Measurements from ENCODE around the gene GH1.
"Not testable (repeated sequence)": the region's sequence is repeated elsewhere in the genome, so short reads cannot be mapped to it uniquely, and the experiment has no call there.

GH1 gene

DNA sequence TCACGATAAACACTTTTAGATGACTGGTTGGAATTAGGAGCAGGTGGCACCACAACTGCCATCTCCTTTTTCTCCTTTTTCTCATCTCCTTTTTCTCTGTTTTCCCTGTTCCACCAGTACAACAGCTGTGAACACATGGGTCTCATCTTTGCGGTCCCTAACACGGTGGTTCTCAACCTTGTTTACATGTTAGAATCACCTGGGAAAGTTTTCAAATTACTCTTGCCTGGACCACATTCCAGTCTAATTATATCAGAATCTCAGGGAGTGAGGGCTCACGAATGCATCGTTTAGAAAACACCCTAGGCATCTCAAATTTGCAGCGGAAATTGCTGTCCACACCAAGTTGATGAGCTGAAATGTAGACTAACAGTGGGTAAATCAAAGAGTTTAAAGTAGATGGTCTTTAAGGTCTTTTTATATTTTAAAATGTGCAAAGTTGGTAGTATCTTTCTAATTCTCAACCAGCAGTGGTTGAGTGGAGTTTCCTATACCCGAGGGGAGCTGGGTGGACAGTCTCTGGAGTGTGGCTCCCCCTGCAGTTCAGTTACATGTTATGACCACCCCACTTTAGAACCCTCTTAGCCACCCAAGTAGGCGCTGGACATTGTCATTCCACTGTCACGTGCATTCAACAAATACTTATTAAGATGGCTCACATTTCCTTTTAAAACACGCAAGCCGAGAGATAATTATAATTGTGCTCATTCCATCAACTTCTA lies 26.2 kb downstream of the GH1 start:
- not testable (repeated sequence) for H3K36me3 ChIP-seq (ENCODE audit: insufficient read depth, low read length); H3K9me3 ChIP-seq (ENCODE audit: low read length); H3K4me1 ChIP-seq (ENCODE audit: insufficient read depth, low read length); H3K4me3 ChIP-seq (ENCODE audit: low read length); H2AFZ ChIP-seq (ENCODE audit: low read depth, low read length); H3K27me3 ChIP-seq (ENCODE audit: insufficient read depth, low read length)

DNA sequence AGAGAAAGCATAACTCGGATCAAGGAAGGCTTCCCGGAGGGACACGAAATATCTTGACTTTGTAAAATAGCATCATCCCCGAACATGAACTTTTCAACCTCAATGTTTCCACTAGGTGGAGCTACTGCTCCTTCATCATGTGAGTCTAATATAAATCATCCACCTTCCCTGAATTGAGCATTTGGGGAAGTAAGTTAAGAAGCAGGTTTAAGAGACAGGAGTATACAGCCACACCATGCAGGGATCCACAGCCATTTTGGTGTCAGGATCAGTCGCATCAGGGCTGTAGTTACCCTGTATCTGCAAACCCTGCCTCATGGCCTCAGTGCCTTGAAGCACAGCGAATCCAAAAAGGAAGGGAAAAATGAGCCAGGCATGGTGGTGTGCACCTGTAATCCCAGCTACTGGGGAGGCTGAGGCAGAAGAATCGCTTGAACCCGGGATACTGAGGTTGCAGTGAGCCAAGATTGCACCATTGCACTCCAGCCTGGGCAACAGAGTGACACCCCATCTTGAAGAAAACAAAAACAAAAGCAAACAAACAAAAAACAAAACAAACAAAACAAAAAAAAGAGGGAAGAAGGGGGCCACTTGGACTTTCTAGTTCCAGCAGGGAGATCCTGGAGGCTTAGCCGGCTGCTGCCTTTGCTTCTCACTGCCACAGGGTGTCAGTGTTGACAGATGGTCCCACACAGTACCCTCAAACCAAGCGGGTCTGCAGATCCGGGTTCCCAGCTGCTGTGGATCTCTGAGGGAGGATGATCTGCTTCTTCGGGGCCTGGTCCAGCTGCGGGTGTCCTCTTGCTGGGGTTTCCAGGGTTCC lies 29.4 kb downstream of the GH1 start:
- not testable (repeated sequence) for H3K4me1 ChIP-seq (ENCODE audit: insufficient read depth, low read length); H3K4me3 ChIP-seq (ENCODE audit: low read length); H3K36me3 ChIP-seq (ENCODE audit: insufficient read depth, low read length); H2AFZ ChIP-seq (ENCODE audit: low read depth, low read length); H3K9me3 ChIP-seq (ENCODE audit: low read length); H3K27me3 ChIP-seq (ENCODE audit: insufficient read depth, low read length)

DNA sequence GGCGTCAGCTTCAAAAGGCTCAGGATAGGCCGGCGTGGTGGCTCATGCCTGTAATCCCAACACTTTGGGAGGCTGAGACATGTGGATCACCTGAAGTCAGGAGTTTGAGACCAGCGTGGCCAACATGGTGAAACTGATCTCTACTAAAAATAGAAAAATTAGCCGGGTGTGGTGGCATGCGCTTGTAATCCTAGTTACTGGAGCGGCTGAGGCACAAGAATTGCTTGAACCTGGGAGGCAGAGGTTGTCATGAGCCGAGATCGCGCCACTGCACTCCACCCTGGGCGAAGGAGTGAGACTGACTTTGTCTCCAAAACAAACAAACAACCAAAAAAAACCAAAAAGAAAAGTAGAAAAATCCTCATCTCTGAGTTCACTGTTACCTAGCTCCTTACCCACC lies 33.5 kb downstream of the GH1 start:
- H3K36me3 ChIP-seq (ENCODE audit: insufficient read depth, low read length); H3K9me3 ChIP-seq (ENCODE audit: low read length); H3K27me3 ChIP-seq (ENCODE audit: insufficient read depth, low read length); H3K4me3 ChIP-seq (ENCODE audit: low read length); H3K4me1 ChIP-seq (ENCODE audit: insufficient read depth, low read length); H2AFZ ChIP-seq (ENCODE audit: low read depth, low read length): not testable (repeated sequence)

DNA sequence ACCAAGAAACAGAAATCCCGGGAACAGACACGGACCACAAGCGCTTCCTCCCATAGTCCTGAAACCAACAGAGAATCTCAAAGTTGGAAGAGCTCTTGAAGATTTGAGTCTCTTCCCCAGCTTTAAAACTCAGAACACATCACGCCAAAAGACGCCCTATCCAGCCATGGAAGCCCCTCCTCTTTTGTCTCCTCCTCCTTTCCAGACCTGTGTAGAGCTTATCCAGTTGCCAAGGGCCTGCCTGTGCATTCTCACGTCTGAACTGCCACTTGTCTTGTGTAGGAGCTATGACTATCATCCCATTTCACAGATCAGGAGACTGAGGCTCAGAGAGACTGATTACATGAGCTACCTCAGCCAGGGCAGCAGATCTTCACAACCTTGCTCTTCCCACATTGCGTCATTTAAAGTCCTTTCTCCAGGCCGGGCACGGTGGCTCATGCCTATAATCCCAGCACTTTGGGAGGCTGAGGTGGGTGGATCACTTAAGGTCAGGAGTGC lies 36.0 kb downstream of the GH1 start:
- not testable (repeated sequence) for H3K4me1 ChIP-seq (ENCODE audit: insufficient read depth, low read length); H3K4me3 ChIP-seq (ENCODE audit: low read length); H2AFZ ChIP-seq (ENCODE audit: low read depth, low read length)

DNA sequence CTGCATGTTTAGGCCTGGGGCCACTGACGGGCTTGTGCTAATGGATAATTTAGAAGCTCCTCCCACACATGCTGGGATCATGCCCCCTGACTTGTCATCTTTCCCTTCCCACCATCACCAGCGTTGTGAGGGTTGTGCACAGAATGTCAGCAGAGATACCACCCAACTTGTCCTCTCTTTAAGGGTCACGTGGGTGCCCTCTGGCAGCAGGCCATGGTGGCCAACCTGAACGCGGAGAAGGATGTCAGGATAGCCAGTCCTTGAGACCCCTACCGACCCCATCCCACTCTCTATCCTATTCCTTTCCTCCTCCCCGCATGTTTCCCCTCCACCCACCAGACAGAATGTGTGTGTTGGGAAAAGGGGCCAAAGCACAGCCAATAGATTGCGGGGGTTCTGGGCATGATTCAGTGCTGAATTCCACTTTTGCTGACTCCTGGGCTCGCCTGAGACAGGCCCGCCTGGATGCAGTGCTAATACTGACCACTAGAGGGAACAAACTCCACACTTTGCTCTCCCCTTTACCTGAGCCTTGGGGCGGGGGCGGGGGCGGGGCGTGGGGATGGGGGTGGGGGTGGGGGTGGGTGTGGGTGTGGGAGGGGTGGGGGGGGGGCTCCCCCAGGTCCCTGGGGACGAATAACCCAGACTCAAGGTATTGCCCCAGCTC lies 36.6 kb downstream of the GH1 start, which contains the start of gene GH2:
Gene GH2, minus strand, starts transcription at position 10 of the 667 bp plus-strand sequence. CDS start 143 bp downstream, outside the sequence.
- H3K36me3 ChIP-seq (ENCODE audit: insufficient read depth, low read length) = no peaks in the 10 kb centered on the region
- no peaks in the 10 kb centered on the region for H3K4me1 ChIP-seq (ENCODE audit: insufficient read depth, low read length)
- no peaks in the 10 kb centered on the region for H3K27me3 ChIP-seq (ENCODE audit: insufficient read depth, low read length)
- no peak within 1 kb of the TSS for H3K4me3 ChIP-seq (ENCODE audit: low read length)
- no peaks in the 10 kb centered on the region for H3K9me3 ChIP-seq (ENCODE audit: low read length)
- no peak within 1 kb of the TSS for H2AFZ ChIP-seq (ENCODE audit: low read depth, low read length)

More for the DNA sequence above, 36.0 kb downstream of the GH1 start:
- H3K27me3 ChIP-seq (ENCODE audit: insufficient read depth, low read length); H3K9me3 ChIP-seq (ENCODE audit: low read length); H3K36me3 ChIP-seq (ENCODE audit: insufficient read depth, low read length): not testable (repeated sequence)

DNA sequence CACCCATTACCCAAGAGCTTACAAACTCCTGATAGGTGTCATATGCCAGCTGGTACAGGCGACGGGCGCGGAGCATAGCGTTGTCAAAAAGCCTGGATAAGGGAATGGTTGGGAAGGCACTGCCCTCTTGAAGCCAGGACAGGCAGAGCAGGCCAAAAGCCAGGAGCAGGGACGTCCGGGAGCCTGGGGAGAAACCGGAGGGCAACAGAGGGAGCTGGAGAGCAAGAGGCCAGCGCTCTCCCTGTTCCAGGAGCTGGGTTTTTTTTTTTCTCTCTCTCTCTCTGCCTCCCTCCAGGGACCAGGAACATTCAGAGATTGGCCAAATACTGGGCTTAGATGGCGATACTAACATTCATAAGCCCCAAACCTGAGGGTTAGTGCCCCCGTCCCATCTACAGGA lies 37.3 kb downstream of the GH1 start:
- not testable (repeated sequence) for H3K36me3 ChIP-seq (ENCODE audit: insufficient read depth, low read length); H3K4me3 ChIP-seq (ENCODE audit: low read length); H2AFZ ChIP-seq (ENCODE audit: low read depth, low read length); H3K27me3 ChIP-seq (ENCODE audit: insufficient read depth, low read length); H3K9me3 ChIP-seq (ENCODE audit: low read length); H3K4me1 ChIP-seq (ENCODE audit: insufficient read depth, low read length)

DNA sequence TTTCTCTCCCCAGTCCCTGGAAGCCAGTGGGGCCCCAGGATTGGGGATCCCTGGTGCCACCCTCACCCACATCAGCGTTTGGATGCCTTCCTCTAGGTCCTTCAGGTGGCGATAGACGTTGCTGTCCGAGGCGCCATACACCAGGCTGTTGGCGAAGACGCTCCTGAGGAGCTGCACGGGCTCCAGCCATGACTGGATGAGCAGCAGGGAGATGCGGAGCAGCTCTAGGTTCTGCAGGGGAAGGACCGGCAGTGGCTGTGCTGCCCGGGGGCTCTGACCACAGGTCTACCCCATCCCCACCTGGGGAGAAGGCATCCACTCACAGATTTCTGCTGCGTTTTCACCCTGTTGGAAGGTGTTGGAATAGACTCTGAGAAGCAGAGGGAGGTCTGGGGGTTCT lies 37.9 kb downstream of the GH1 start:
- Histone ChIP-seq H3K9me3 (ENCODE audit: low read length) (no peaks in the 10 kb centered on the region), H2AFZ (ENCODE audit: low read depth, low read length) (no peak overlapping the region), H3K27me3 (ENCODE audit: insufficient read depth, low read length) (no peaks in the 10 kb centered on the region), H3K4me1 (ENCODE audit: insufficient read depth, low read length) (no peaks in the 10 kb centered on the region), H3K4me3 (ENCODE audit: low read length) (no peak overlapping the region), H3K36me3 (ENCODE audit: insufficient read depth, low read length) (no peaks in the 10 kb centered on the region)

DNA sequence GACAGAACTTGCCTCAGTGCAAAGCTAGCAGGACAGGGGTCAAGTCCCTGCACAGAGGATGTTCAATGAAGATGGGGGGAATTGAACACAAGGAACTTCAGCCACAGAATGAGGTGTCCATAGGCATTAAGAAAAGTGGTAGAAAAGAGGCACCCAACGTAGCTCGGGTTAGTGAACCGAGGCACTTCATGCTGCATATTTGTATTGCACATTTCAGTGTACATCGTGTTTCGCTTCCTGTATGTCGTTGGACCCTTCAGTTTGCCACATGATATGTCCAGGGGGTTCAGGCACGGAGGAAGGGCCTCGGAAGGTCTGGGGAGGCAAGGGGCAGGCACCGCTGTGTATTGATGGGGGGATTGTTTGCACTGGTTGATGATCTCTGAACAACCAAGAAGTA lies 40.2 kb downstream of the GH1 start:
- H3K4me3 ChIP-seq (ENCODE audit: low read length); H3K27me3 ChIP-seq (ENCODE audit: insufficient read depth, low read length); H2AFZ ChIP-seq (ENCODE audit: low read depth, low read length); H3K36me3 ChIP-seq (ENCODE audit: insufficient read depth, low read length); H3K4me1 ChIP-seq (ENCODE audit: insufficient read depth, low read length); H3K9me3 ChIP-seq (ENCODE audit: low read length): not testable (repeated sequence)

DNA sequence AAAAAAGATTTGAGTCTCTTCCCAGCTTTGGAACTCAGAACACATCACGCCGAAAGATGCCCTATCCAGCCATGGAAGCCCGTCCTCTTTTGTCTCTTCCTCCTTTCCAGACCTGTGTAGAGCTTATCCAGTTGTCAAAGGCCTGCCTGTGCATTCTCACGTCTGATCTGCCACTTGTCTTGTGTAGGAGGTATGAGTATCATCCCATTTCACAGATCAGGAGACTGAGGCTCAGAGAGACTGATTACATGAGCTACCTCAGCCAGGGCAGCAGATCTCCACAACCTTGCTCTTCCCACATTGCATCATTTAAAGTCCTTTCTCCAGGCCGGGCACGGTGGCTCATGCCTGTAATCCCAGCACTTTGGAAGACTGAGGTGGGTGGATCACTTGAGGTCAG lies 43.9 kb downstream of the GH1 start:
- H3K4me1 ChIP-seq (ENCODE audit: insufficient read depth, low read length); H2AFZ ChIP-seq (ENCODE audit: low read depth, low read length); H3K4me3 ChIP-seq (ENCODE audit: low read length); H3K36me3 ChIP-seq (ENCODE audit: insufficient read depth, low read length); H3K27me3 ChIP-seq (ENCODE audit: insufficient read depth, low read length); H3K9me3 ChIP-seq (ENCODE audit: low read length): not testable (repeated sequence)

DNA sequence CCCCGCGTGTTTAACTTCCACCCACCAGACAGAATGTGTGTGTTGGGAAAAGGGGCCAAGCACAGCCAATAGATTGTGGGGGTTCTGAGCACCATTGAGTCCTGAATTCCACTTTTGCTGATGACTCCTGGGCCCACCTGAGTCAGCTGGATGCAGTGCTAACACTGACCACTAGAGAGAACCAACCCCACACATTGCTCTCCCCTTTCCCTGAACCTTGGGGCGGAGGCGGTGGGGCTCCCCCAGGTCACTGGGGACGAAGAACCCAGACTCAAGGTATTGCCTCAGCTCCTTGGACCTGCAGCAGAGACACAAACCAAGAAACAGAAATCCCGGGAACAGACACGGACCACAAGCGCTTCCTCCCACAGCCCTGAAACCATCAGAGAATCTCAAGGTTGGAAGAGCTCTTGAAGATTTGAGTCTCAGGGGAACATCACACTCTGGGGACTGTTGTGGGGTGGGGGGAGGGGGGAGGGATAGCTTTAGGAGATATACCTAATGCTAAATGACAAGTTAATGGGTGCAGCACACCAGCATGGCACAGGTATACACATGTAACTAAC lies 44.5 kb downstream of the GH1 start:
- not testable (repeated sequence) for H3K9me3 ChIP-seq (ENCODE audit: low read length); H3K27me3 ChIP-seq (ENCODE audit: insufficient read depth, low read length); H3K4me3 ChIP-seq (ENCODE audit: low read length); H3K36me3 ChIP-seq (ENCODE audit: insufficient read depth, low read length); H3K4me1 ChIP-seq (ENCODE audit: insufficient read depth, low read length); H2AFZ ChIP-seq (ENCODE audit: low read depth, low read length)

DNA sequence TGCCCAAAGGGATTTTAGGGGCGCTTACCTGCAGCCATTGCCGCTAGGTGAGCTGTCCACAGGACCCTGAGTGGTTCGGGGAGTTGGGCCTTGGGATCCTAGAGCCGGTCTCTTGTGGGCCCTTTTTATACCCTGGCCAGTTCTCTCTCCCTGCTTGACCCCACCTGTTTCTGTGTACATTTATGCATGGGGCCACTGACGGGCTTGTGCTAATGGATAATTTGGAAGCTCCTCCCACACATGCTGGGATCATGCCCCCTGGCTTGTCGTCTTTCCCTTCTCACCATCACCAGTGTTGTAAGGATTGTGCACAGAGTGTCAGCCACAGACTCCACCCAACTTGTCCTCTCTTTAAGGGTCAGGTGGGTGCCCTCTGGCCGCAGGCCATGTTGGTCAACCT lies 45.1 kb downstream of the GH1 start, which contains the start of gene CSH2:
Gene CSH2, minus strand, starts transcription at position 101 of the 400 bp plus-strand sequence. Its CDS starts 63 bp downstream, at position 38.
- not testable (repeated sequence) for H3K4me1 ChIP-seq (ENCODE audit: insufficient read depth, low read length); H3K9me3 ChIP-seq (ENCODE audit: low read length); H3K4me3 ChIP-seq (ENCODE audit: low read length); H2AFZ ChIP-seq (ENCODE audit: low read depth, low read length); H3K27me3 ChIP-seq (ENCODE audit: insufficient read depth, low read length); H3K36me3 ChIP-seq (ENCODE audit: insufficient read depth, low read length)

DNA sequence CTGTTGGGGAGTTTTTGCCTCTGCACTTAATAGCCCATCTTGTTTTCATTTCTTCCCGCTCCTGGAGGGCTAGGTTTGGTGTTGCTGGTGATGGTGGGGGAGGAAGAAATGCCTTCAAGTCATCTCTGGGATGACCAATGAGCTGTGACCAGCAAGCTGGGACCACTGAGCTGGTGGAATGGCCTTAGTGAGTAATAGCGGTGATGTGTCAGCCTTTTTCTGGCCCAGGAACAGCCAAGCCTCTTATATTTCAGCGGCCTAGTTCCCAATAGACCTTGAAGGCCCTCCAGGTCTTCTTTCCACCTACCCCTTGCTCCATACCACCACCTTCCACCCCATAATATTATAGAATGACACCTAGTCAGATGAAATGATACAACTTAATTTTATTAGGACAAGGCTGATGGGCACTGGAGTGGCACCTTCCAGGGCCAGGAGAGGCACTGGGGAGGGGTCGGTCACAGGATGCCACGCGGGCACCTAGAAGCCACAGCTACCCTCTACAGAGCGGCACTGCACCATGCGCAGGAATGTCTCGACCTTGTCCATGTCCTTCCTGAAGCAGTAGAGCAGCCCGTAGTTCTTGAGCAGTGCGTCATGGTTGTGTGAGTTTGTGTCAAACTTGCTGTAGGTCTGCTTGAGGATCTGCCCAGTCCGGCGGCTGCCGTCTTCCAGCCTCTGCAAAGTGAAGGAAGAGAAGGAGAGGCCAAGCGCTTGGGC lies 46.8 kb downstream of the GH1 start:
- H2AFZ ChIP-seq (ENCODE audit: low read depth, low read length); H3K4me3 ChIP-seq (ENCODE audit: low read length); H3K36me3 ChIP-seq (ENCODE audit: insufficient read depth, low read length); H3K9me3 ChIP-seq (ENCODE audit: low read length); H3K27me3 ChIP-seq (ENCODE audit: insufficient read depth, low read length); H3K4me1 ChIP-seq (ENCODE audit: insufficient read depth, low read length): not testable (repeated sequence)

Measured in neuron (in vitro differentiated cells).